Calu3 (cell line): ENCODE results near the gene CEMIP. TPM values are rescaled to one million over a fixed set of nuclear protein-coding genes. Genes with fewer than 3 reads are reported as not detected.

ENCODE experiments used
- BruUV-seq: library from RNA; stranded (reverse); fragments of 400-500 nt; replicated peaks from 2 replicates; lab custom pipeline; 2021; lab: Mats Ljungman, UMichigan
- CTCF ChIA-PET: fragments of 300-600 bp; sonication (Branson Sonifier 250); formaldehyde crosslinking; loops from one replicate; lab custom pipeline; 2022; ENCODE audit warnings: antibody characterized with exemption; lab: Charles Lee
- DNase-seq: peaks from one replicate; pipeline ENCODE4 v3.0.0; 2022
- H3K27ac Mint-ChIP-seq: one replicate; pipeline ENCODE4 v1.8.0; 2022; ENCODE audit warnings: mixed read lengths; ENCODE audit not compliant: unreplicated experiment
- H3K27me3 Mint-ChIP-seq: one replicate; pipeline ENCODE4 v1.8.0; 2022; ENCODE audit warnings: mixed read lengths; ENCODE audit not compliant: unreplicated experiment
- H3K36me3 Mint-ChIP-seq: one replicate; pipeline ENCODE4 v1.8.0; 2022; ENCODE audit warnings: mild to moderate bottlenecking, moderate library complexity, mixed read lengths; ENCODE audit not compliant: insufficient read depth, unreplicated experiment
- H3K4me1 Mint-ChIP-seq: one replicate; pipeline ENCODE4 v1.8.0; 2022; ENCODE audit warnings: mild to moderate bottlenecking, low read depth, mixed read lengths; ENCODE audit not compliant: unreplicated experiment
- H3K4me3 Mint-ChIP-seq: one replicate; pipeline ENCODE4 v1.8.0; 2022; ENCODE audit warnings: mild to moderate bottlenecking, low read depth, moderate library complexity, mixed read lengths; ENCODE audit not compliant: unreplicated experiment
- H3K9me3 Mint-ChIP-seq: one replicate; pipeline ENCODE4 v1.8.0; 2022; ENCODE audit warnings: low read depth, mixed read lengths; ENCODE audit not compliant: unreplicated experiment
- CTCF ChIP-seq: fragments of 200-600 bp; IDR thresholded peaks from one replicate; pipeline ENCODE4 v1.8.0; 2022; ENCODE audit warnings: antibody characterized with exemption; ENCODE audit not compliant: unreplicated experiment
- intact Hi-C: fragments of 100-400 bp; cut with micrococcal nuclease; formaldehyde crosslinking; loops from one replicate; pipeline ENCODE4 v1.10.0; 2022; ENCODE audit not compliant: unreplicated experiment
- total RNA-seq: library from RNA; stranded (reverse); gene quantifications from 2 replicates; pipeline ENCODE4 v1.2.3, GENCODE V29; 2022

CEMIP gene
- total RNA-seq, 1 experiment from 2014 or later, result 1.8 TPM

- no TSS peak for BruUV-seq
- CTCF ChIA-PET, result no interaction called here
- intact Hi-C loops, result no loop called here
- H3K27ac Mint-ChIP-seq, result no peak overlapping the region
- peaks cover 3% of the 10 kb centered on the region for H3K9me3 Mint-ChIP-seq
- H3K27me3 Mint-ChIP-seq, result no peaks in the 10 kb centered on the region
- H3K4me1 Mint-ChIP-seq, result peaks cover 68% of the 10 kb centered on the region
- H3K4me3 Mint-ChIP-seq, result no peak overlapping the region
- TF ChIP-seq CTCF, result no peak
- DNase-seq, result no peak
- H3K36me3 Mint-ChIP-seq, result peaks cover 9% of the 10 kb centered on the region
These were observed 67.1 kb downstream of the CEMIP start for GRCh38 chr15:80846031-80846815.

DNA sequence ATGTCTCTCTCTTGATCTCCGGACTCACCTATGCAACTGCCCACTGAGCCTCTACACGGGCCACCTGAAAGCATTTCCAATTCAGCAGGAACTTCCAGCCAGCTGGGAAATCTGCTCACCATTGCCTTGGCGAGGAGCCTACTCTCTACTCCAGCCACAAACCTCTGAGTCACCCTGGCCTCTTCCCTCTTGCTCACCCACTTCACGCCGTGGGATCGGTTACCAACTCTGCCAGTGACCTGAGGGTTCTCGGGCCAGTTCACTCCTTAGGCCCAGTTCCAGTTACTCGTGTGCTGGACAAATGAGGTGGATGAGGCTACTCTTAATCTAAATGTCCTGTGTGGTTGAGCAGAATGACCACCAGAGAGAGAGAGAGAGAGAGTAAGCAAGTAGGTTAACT is 70.1 kb downstream of the CEMIP start:
- H3K4me1 Mint-ChIP-seq, result peaks cover 65% of the 10 kb centered on the region
- no peaks in the 10 kb centered on the region for H3K9me3 Mint-ChIP-seq
- H3K36me3 Mint-ChIP-seq, result peaks cover 9% of the 10 kb centered on the region
- H3K27ac Mint-ChIP-seq, result peak overlapping the region; percentile 47
- CTCF ChIA-PET, result interaction anchor here (0.6 to 1.0 kb wide), 4 partner anchors 19 to 140 kb away, joined by 3 to 7 read pairs (median 4); no protein-coding TSS in a partner anchor
- no peaks in the 10 kb centered on the region for H3K27me3 Mint-ChIP-seq
- intact Hi-C loops, result no loop called here
- no peak overlapping the region for H3K4me3 Mint-ChIP-seq
- peak; percentile 75 for DNase-seq
- TF ChIP-seq CTCF, result no peak
- BruUV-seq, result no TSS peak

DNA sequence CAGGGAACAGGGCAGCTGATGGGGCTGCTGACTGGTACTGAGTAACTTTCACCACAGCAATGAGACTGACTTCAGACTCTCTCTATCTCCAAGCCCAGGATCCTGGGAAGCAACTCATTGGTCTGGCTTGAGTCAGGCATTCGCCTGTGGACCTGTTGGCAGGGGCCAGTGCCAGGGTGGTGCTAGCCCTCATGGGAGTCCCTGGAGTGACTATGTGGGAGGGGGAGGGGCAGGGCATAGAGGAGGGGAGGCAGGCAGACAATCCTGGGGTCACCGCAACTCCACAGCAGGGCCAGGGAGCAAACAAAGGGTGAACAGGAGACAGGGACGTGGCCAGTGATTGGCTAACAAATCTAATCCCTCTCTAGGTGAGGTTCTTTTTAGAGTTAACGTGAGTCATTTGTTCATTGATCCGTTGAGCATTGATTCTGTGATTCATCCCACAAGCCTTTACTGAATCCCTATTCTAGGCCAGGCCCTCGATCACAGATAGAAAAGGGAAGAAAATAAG is 71.8 kb downstream of the CEMIP start:
- intact Hi-C loops, result loop anchor here (5.0 to 10.0 kb wide), 2 partner anchors 54 to 156 kb away; partner anchors contain the start of gene ABHD17C
- no TSS peak for BruUV-seq
- CTCF ChIA-PET, result no interaction called here
- Mint-ChIP-seq H3K27me3 (no peaks in the 10 kb centered on the region), H3K27ac (peak overlapping the region; percentile 73), H3K9me3 (no peaks in the 10 kb centered on the region), H3K4me3 (peak overlapping the region; percentile 14), H3K36me3 (peaks cover 9% of the 10 kb centered on the region), H3K4me1 (peaks cover 56% of the 10 kb centered on the region)
- peak; percentile 81 for DNase-seq
- no peak for TF ChIP-seq CTCF

- Mint-ChIP-seq H3K4me3 (no peak overlapping the region), H3K9me3 (no peaks in the 10 kb centered on the region), H3K27me3 (no peaks in the 10 kb centered on the region), H3K4me1 (peaks cover 67% of the 10 kb centered on the region), H3K36me3 (peaks cover 9% of the 10 kb centered on the region), H3K27ac (no peak overlapping the region)
- TF ChIP-seq CTCF, result no peak
- CTCF ChIA-PET, result interaction anchor here (0.6 kb wide), 2 partner anchors 13 to 128 kb away, joined by 3 to 7 read pairs; no protein-coding TSS in a partner anchor
- no TSS peak for BruUV-seq
- intact Hi-C loops, result loop anchor here (5.0 to 10.0 kb wide), 2 partner anchors 55 to 158 kb away; partner anchors contain the start of gene ABHD17C
- DNase-seq, result no peak
These were observed 73.5 kb downstream of the CEMIP start for GRCh38 chr15:80852676-80853075.
